Activated CD4-positive, alpha-beta T cell treated with anti-CD3 and anti-CD28 coated beads for 1 hour (primary cell): ENCODE measurements around the gene PDSS2.
"Not testable (repeated sequence)": the region's sequence is repeated elsewhere in the genome, so short reads cannot be mapped to it uniquely, and the experiment has no call there.

Experiments
- DNase-seq: peaks from one replicate; pipeline ENCODE4 v3.0.0-alpha.2; 2020

Gene PDSS2

DNA sequence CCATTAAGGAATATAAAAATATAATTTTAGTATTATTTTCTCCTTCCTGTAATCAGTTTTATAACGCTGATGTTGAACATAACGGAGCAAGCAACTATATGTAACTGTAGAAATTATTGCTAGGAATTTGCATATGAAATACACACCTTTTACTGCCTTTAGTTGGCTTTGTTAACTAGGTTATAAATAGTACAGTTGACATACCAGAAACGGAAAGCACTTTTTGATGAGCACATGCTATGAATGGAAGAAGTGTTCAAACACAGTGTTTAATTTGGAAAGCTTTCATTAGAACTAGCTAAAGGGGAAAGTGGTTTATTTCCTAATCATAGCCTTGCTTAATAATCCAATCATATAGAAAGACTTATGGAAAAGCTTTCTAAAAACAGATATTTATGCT is 318.8 kb downstream of the PDSS2 start:
- DNase-seq: no peak

DNA sequence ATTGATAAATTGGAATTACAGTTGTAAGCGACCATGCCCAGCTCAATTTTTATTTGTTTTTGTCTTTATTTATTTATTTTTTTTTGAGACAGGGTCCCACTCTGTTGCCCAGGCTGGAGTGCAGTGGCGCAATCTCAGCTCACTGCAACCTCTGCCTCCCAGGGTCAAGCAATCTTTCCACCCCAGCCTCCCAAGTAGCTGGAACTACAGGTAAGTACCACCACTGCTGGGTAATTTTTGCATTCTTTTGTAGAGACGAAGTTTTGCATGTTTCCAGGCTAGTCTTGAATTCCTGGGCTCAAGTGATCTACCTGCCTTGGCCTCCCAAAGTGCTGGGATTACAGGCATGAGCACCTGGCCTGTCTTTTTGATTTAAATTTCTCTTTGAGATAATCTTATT is 323.0 kb downstream of the PDSS2 start:
- DNase-seq: not testable (repeated sequence)

DNA sequence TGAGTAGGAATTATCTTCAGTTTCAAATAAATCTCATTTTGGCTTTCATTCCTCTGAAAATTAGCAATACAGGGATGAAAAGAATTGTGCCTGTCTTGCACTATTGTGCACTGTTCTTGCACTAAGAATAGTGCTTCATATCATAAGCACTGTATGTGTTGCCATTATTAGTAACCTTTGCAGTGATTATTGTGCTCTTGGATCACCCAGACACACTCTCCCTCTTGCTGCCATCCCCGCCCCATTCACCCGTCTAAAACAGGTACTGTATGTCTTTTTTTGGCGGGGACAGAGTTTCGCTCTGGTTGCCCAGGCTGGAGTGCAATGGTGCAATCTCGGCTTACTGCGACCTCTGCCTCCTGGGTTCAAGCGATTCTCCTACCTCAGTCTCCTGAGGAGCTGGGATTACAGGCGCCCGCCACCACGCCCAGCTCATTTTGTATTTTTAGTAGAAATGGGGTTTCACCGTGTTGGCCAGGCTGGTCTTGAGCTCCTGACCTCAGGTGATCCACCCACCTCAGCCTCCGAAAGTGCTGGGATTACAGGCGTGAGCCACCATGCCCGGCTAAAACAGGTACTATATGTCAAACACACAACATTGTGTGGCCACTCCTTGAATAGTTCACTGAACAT is 324.2 kb downstream of the PDSS2 start:
- DNase-seq: not testable (repeated sequence)

DNA sequence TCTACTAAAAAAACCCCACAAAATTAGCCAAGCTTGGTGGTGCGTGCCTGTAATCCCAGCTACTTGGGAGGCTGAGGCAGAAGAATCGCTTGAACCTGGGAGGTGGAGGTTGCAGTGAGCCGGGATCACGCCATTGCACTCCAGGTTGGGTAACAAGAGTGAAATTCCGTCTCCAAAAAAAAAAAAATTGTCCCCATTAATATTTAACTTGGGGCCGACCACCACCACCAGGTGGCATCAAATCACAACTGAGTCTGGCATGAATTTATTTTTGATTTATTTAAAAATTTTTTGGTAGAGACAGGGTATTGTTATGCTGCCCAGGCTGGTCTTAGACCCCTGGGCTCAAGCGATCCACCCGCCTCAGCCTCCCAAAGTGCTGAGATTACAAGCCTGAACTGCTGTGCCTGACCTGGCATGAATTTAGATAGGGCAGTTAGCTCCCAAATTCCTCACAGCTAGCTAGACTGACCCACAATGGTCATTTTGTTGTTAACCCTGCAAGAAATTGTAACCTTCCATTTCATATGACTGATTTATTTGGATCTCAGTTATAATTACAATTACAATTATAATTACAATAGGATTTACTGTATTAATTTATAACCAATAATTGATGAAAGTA is 326.9 kb downstream of the PDSS2 start:
- DNase-seq: no peak

DNA sequence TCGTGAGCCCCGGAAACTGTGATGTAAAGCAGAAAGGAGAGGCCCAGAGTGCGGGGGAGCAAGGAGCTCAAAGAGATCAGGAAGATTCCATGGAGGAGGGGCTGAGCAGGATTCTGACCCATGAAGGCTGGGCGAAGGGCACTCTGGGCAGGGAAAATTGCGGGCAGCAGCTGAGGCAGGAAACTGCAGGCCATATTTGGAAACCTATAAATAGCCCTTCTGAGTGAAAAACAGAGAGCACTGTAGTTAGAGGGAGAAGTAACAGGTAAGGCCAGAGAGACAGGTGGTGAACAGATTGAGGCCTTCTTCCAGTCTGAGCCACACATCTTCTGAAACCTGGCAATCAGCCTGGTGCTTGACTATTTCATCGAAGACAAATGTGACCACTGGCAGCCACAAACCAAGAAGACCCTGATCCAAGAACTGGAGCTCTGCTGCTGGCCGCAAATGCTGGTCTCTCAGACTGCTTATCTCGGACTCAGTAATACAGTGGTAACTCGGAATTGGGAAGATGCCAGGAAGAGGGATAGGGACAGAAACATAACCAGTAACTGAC is 329.9 kb downstream of the PDSS2 start:
- DNase-seq: no peak

DNA sequence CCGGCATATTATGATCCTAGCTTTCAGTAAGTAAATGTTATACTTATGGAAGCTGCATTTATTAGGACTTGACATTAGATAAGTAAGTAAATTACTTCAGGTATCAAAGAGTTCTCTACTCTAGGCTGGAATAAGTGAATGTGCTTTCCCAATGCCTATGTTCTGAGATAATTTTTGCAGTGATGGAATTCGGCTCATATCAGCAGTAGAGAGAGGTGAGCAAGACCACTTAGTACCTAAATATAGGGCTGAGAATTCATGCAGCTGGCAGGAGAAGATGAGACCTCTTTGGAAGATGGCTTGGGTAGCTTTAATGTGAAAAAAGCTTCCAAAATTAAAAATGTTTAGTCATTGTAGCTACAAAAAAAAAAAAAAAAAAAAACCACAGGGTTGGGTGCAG is 330.8 kb downstream of the PDSS2 start:
- DNase-seq: no peak

DNA sequence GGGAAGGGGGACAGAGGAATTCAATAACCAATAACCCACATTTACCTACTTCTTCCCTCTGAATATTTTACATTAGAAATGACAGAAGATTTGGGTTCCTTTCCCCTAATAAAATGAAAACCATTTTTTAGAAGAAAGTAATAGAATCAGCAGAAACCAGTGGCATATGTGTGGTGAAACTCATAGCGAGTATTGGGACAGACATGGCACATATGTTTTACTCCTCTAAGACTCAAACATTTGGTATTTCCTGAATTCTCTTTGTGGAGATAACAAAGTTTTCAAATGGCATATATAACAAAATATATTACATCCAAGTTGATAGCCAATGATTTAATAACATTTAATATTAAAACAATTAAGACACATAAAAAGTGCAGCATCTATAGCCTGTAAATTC is 331.2 kb downstream of the PDSS2 start:
- no peak for DNase-seq

DNA sequence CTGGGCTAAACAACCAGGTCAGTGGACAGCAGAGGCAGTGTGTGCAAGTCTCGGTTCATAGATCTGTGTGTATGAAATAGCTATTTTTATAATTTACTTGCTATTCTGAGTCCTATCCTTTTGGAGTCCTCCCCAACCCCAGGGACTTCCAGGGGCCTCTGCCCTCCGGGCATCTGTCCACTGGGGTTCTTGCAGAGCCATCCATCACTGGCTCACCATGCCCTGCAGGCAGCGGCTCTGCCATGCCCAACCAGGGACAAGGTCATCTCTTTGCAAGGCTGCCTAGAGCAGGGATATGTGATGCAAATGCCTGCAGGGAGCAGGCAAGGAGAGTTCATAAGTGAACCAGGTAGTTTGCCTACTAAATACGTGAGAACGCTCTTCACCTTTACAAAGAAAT is 333.6 kb downstream of the PDSS2 start:
- no peak for DNase-seq

DNA sequence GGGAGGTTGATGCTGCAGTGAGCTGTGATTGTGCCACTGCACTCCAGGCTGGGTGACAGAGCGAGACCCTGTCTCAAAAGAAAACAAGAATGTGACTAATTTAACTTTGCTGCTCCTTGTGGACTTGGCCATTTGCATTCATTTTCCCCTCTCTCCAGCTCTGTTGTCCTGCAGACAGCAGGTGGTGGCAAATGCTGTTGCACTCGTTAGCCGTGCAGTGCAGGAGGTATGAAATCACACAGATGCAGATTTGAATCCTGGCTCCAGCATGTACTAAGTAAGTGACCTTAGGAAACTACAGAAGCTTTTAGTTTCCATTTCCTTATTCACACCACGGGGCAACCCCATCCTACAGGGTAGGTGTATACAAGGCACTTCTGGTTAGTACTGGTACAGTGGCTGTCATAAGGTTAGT is 334.4 kb downstream of the PDSS2 start:
- no peak for DNase-seq

DNA sequence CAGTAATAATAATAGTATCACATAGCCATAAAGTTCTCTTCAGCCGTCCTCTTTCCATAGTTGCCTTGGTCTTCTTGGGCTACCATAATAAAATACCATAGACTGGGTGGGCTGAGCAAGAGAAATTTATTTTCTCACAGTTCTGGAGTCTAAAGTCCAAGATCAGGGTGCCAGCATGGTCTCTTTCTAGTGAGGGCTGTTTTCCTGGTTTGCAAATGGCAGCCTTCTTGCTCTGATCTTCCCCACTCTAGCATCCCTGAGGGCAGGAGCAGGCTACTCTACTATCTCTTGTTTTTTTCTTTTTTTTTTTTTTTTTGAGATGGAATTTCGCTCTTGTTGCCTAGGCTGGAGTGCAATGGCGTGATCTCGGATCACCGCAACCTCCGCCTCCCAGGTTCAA is 335.9 kb downstream of the PDSS2 start:
- no peak for DNase-seq

DNA sequence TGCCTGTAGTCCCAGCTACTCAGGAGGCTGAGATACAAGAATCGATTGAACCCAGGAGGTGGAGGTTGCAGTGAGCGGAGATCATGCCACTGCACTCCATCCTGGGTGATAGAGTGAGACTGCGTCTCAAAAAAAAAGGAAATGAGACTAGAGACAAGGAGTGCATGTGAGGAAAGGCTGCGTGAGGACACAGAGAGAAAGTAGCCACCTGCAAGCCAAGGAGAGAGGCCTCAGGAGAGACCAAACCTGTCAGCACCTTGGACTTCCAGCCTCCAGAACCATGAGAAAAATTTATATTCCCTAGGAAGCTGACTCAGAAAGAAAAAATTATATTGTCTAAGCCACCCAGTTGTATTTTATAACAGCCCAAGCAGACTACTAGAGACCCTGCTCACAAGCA is 336.6 kb downstream of the PDSS2 start:
- DNase-seq: no peak

DNA sequence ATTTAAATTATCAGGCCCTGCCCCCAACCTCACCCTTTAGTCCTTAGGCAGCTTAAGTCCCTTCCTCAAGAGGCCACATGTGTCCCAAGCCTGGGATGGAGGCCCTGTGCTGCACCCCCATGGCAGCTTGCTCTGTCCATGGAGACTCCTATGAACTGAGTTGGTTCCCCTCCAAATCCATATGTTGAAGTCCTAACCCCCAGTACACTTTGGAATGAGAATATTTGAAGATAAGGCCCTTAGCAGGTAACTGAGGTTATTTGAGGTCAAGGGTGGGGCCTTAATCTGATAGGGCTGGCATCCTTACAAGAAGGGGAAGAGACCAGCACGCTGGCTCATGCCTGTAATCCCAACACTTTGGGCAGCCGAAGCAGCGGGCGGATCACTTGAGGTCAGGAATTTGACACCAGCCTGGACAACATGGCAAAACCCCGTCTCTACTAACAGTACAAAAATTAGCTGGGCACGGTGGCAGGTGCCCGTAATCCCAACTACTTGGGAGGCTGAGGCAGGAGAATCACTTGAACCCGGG is 337.3 kb downstream of the PDSS2 start:
- no peak for DNase-seq

DNA sequence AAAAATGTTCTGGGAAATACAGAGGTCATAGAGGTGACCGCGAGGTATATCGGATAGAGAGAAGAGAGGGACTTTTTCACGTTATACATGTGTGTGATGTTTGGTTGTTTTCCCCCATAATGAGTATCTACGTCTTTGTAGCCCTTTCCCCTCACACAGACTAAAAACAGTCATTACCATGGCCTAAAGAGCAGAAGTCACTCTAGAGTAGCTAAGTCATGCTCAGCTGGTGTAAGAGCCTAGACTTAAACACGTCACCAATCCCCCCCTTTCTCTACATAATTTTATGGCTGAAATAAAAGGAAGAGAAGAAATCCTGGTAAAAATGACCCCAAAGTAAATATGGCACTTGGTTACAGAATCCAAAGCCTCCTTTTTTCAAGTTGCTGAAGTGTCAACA is 338.1 kb downstream of the PDSS2 start:
- no peak for DNase-seq

DNA sequence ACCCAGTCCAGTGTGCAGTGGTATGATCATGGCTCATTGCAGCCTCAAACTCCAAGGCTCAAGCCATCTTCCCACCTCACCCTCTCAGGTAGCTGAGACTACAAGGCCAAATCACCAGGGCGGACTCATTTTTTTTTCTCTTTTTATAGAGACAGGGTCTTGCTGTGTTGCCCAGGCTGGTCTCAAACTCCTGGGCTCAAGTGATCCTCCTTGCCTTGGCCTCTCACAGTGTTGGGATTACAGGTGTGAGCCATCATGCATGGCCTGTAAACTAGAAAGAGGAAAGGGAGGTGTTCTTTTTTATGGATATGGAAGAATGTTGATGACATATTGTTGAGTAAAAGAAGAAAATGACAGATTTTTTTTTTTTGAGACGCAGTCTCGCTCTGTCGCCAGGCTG is 339.0 kb downstream of the PDSS2 start:
- no peak for DNase-seq

DNA sequence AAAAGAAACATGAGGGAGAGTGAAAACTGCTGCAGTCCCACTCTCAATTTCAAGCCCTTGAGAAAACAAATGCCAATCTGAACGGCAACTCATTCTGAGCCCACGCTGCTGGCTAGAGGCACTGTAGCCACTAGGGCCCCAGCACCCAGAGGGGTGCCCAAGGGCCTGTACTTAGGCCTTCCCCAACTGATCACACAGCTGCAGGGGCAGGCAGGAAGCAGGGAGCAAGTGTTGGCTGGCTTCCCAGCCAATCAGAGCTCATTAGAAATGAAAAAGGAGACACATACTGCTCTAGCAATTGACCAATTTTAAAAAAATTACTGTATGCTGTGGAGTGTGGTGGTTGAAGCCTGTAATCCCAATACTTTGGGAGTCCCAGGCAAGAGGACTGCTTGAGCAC is 340.4 kb downstream of the PDSS2 start:
- no peak for DNase-seq

DNA sequence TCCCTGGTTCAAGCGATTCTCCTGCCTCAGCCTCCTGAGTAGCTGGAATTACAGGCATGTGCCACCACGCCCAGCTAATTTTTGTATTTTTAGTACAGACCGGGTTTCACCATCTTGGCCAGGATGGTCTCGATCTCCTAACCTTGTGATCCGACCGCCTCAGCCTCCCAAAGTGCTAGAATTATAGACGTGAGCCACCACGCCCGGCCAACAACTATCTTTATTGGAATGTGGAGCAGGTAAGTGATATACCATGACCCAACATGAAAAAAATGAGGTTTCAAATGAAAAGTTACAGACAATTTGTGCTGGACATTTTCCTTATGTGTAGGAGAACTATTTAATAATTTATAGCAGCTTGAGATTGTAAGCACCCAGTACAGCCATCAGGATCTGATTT is 340.8 kb downstream of the PDSS2 start:
- not testable (repeated sequence) for DNase-seq

DNA sequence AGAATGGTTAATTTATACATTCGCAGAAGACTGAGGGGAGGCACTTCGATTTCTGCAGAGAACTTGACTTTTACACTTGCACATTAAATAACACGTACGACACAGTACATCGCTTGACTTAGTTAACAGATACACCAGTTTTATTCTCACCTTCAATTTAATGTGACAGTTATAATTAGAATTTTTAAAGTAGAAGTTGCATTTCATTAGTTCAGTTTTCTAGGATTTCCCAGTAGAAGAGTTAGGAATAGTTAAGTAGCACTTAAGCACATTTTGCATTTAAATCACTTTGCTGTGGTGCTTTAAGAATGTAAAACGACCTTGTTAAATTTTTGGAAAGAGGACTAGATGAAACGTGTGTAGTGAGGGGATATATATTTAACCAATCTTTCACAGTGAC is 342.4 kb downstream of the PDSS2 start:
- DNase-seq: no peak

DNA sequence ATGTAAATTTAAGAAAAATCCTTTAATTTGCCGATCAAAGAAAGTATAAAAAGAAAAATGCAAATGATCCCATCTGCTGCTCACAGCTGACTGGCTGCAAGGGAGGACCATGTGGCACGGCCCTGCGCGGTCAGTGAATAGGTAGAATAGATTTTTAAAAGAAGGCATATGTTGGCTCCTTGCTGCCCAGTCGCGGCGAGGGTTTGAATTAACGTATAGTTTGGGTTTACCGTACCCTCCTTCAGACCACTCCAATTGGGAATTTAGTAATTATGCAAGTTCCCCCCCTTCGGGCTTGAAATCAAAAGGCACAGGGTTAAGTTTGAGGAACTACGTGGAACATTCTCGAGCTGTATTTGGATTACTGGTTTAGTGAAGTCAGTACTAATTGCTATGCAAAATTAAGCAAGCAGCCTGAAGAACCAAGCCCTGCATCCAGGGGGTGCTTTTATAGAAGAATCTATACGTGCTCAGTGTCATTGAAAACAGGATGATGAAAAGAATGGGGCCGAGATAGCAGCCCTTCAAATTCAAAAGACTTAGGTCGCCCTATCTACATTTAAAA is 343.0 kb downstream of the PDSS2 start:
- no peak for DNase-seq

DNA sequence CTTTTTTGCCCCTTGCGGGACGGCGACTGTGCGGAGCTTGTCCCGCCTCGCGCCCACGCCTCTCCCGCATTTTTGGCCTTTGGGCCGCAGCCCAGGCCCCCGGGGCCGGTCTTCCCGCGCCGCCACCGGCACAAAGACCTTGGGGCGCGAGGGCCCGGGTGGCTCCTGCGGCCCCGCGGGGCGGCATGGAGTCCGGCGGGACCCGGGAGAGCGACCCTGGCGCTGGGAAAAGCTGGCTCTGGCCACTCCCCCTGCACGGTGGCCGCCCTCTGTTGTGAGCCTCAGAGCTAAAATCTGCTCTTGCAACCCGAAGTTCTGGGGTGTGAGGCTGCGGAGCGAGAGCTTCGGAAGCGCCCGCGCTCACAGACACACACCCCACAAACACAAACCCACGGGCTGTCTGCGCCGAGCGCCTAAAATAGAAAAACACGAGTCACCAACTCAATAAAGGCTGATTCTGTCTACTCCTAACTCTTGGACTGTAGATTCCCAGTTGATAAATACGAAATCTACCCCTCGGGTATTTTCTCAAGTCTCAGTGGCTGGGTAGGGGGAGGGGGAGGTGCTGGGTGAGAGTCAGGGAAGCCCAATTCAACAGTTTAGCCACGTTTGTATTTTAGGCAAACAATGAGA is 343.6 kb downstream of the PDSS2 start:
- DNase-seq: no peak

DNA sequence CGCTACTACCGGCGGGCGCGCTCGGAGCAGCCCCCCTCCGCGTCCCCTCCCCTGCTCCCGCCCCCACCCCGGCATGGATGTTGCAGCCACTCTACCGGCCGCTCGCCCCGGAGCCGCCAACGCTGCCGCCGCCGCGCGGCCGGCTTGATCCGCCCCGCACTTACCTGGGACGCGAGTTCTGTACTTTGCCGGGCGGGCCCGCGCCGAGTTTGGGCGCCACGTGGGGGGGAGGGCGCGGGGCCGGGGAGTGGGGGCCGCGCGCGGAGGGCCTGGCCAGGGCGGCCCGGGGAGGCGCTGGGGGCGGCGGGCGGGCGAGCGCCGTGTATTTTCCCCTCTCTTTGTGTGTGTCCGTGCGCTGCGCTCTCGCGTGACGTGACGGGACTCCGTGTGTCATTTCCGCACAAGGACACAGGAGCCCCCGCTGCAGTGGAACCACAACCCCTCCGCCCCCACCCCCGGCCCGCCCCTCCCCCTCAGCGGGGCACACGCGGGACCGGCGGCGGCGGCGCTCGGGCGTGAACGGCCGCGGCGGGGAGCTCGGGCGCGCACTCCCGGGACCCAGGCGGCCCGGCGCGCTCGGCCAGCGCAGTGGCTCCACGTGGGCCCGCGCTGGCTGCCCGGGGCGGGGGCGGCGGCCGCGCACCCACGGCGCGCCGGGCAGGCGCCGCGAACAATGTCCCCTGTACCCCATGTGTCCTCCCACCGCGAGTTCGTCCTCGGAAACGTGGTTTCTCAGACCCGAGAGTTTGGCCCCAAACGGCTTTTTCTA is 344.3 kb downstream of the PDSS2 start, which contains the start of gene BEND3:
TSS of gene BEND3 (minus strand) at position 590 of the 769 bp plus-strand sequence. CDS start 16,230 bp downstream, outside the sequence.
- peak; percentile 40 for DNase-seq

DNA sequence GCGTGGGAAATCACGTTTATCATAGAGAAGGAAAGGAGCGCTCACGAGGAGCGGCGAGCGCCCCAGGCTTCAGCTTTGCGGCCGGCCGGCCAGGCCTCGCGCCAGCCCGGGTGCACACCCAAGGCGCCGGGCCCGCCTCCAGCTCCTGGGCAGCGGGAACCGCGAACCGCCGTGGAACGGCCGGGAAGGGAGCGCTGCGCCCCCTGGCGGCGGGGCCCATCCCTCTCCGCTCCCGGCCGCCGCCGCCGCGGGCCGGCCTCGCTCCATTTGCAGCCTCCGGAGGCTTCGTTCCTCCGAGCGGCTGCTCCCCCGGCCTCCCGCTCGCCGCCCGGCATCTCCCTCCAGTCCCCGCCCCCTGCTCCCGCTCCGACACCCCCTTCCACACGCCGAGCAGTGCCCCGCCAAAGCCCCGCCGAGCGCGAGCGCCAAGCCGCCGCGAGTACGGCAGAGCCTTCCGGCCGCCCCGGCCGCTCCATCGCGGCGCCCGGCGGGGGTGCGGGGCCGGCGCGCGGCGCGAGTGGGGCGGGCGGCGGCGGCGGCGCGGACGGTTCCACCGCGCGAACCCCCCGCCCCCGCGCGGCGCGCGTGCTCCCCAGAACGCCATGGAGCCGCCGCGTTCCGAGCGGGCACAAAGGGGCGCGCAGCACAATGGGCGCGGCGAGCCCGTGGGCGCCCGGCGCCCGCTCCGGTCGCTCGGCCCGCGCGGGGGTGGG is 345.0 kb downstream of the PDSS2 start:
- DNase-seq: peak; percentile 54

DNA sequence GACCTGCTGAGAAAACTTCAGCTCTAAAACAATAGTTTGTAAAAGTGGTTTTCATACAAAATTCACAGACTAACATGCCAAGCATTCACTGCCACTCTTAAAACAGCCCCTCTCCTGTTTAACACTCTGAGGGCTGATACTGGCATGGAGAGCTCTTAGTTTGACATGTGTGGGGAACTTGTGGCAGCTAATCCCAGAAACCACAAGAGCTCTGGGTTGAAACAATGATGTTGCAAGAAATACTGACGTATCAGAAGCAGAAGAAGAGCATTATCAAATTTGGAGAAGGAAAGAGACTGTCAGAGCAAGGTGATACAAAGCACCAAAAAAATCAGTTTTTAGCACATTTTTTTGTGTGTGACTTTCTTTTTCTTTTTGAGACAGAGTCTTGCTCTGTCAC is 349.2 kb downstream of the PDSS2 start:
- no peak for DNase-seq
